BJ (cell line): Measurements from ENCODE around the gene KDM1A. TPM values are rescaled to one million over a fixed set of nuclear protein-coding genes. Genes with fewer than 3 reads are reported as not detected.

Source experiments
- CTCF ChIA-PET: fragments of 350-600 bp; formaldehyde crosslinking; extraction: SDS; loops from one replicate; lab custom pipeline; 2021; ENCODE audit warnings: antibody characterized with exemption, inconsistent platforms; lab: Yijun Ruan, JAX
- POLR2A ChIA-PET: fragments of 300-600 bp; sonication (Branson Sonifier 250); formaldehyde crosslinking; extraction: SDS; loops from one replicate; lab custom pipeline; 2021; ENCODE audit warnings: antibody characterized with exemption; lab: Charles Lee
- DNase-seq: peaks from one replicate; pipeline ENCODE4 v3.0.0-alpha.2; 2011; ENCODE audit warnings: low read depth
- H3K27me3 ChIP-seq: 2 replicates; pipeline ENCODE4 v1.6.0; 2011; ENCODE audit warnings: low read length; ENCODE audit not compliant: control insufficient read depth, insufficient read depth
- H3K36me3 ChIP-seq: 2 replicates; pipeline ENCODE4 v1.5.1; 2011; ENCODE audit warnings: low read length; ENCODE audit not compliant: control insufficient read depth, insufficient read depth
- H3K4me3 ChIP-seq: 2 replicates; pipeline ENCODE4 v1.5.1; 2011; ENCODE audit warnings: low read depth, mild to moderate bottlenecking, control low read depth, low read length
- CTCF ChIP-seq: IDR thresholded peaks from 2 replicates; pipeline ENCODE4 v1.5.1; 2011; ENCODE audit warnings: low read depth, mild to moderate bottlenecking, control low read depth, inconsistent platforms, low read length, moderate library complexity; ENCODE audit not compliant: insufficient read depth
- polyA plus RNA-seq: library from polyadenylated mRNA; depleted of rRNA; stranded (reverse); fragments of >200 nt; gene quantifications from 2 replicates; pipeline ENCODE4 v1.2.3, GENCODE V29; 2011

Gene KDM1A
- polyA plus RNA-seq, 1 experiment: 52.2 TPM

DNA sequence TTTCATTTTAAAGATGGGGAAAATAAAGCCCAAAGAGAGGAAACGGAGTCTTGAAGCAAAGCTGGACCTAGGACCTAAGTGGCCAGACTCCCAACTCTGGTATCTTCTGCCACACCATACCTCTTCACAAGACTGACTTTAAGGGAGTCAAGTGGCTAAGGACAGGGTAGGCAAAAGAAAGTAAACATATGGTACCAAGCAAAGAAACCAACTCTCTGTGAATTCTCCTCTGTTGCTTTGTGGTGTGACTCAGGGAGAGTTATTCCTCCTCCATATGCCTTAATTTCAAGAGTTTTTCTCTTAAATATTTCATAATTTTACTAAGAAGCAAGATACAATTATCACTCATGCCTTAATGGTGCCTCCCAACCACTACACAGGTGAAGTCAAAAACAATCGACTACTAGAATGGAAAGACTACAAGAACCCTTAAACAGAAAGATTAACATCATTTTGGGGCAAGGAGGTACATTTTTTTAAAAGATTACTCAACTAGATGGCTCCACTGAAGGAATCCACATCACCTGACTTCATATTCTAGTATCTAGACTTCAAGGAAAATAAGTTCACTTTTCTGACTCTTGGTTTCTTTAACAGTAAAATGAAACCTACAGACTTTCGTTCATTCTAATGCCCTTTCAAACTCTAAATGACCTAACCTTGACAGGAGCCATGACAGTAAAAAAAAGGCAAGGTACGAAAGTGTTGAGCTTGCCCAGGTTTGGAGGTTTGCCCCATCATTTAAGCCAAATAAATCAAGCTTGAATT, 105.2 kb downstream of the KDM1A start:
- Histone ChIP-seq H3K36me3 (no peaks in the 10 kb centered on the region), H3K4me3 (no peak overlapping the region), H3K27me3 (no peaks in the 10 kb centered on the region)
- DNase-seq: no peak
- POLR2A ChIA-PET: no interaction called here
- CTCF ChIA-PET: interaction anchor here (3.8 kb wide), 1 partner anchor 60 kb away, joined by 12 read pairs; no protein-coding TSS in a partner anchor
- no peak for TF ChIP-seq CTCF

GRCh38 chr1:23125489-23125888, 106.2 kb downstream of the KDM1A start:
- TF ChIP-seq CTCF: no peak
- DNase-seq: no peak
- Histone ChIP-seq H3K36me3 (no peaks in the 10 kb centered on the region), H3K4me3 (no peak overlapping the region), H3K27me3 (no peaks in the 10 kb centered on the region)
- POLR2A ChIA-PET: no interaction called here
- CTCF ChIA-PET: no interaction called here

- no peak for TF ChIP-seq CTCF
- POLR2A ChIA-PET: no interaction called here
- CTCF ChIA-PET: interaction anchor here (0.9 to 1.7 kb wide), 2 partner anchors 44 to 58 kb away, joined by 4 to 10 read pairs; no protein-coding TSS in a partner anchor
These were observed 106.9 kb downstream of the KDM1A start for GRCh38 chr1:23126200-23126599.

DNA sequence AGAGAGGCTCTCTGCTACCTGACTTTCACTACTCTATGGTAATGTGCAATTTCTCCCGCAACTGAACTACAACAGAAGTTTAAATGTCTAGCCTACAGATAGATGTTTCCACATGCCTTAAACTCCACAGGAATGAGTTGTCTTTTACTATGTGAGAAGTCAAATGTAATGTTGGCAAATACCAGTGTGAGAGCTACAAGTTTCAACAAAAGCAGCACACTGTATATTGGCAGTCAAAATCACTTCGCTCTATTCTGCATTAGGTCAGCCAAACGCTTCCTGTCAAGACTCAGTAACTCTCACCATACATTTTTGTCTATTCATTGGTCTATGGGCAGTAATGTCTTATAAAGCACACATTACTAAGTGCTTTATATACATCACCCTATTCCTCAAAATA, 107.5 kb downstream of the KDM1A start:
- no peaks in the 10 kb centered on the region for H3K27me3 ChIP-seq
- H3K4me3 ChIP-seq: no peak overlapping the region
- POLR2A ChIA-PET: no interaction called here
- CTCF ChIA-PET: interaction anchor here (0.9 to 1.7 kb wide), 3 partner anchors 26 to 58 kb away, joined by 3 to 10 read pairs (median 4); no protein-coding TSS in a partner anchor
- no peak for TF ChIP-seq CTCF
- no peak for DNase-seq
- H3K36me3 ChIP-seq: no peaks in the 10 kb centered on the region

More at GRCh38 chr1:23126200-23126599, 106.9 kb downstream of the KDM1A start:
- H3K36me3 ChIP-seq: no peaks in the 10 kb centered on the region
- DNase-seq: no peak
- no peaks in the 10 kb centered on the region for H3K27me3 ChIP-seq
- H3K4me3 ChIP-seq: no peak overlapping the region

DNA sequence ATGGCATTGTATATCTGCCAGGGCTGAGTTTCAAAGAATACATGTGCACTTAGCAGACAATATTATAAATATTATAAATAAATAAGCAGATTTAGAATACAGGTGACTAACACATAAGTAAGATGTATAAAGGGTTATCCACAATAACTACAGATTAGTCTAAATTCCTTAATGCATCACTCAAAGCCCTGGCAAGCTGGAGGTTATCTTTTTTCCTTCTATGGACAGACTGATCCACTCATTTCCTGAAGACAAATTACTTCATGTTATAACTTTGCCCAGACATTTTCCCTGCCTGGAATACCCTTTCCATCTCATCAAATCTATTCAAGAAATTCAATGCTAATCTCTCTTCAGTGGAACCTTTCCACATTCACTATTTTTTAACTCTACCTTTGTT, 110.6 kb downstream of the KDM1A start:
- Histone ChIP-seq H3K4me3 (no peak overlapping the region), H3K36me3 (no peaks in the 10 kb centered on the region), H3K27me3 (no peaks in the 10 kb centered on the region)
- CTCF ChIA-PET: interaction anchor here (1.2 kb wide), 1 partner anchor 11 kb away, joined by 4 read pairs; no protein-coding TSS in a partner anchor
- TF ChIP-seq CTCF: no peak
- DNase-seq: no peak
- POLR2A ChIA-PET: no interaction called here
